Coronary artery (tissue), 2 donors: ENCODE data around the gene TMTC1.

Source experiments
- DNase-seq: peaks from one replicate; pipeline ENCODE4 v3.0.0-alpha.2; 2017; ENCODE audit warnings: low spot score
- H3K27ac ChIP-seq, 2 donors: fragments of 200-600 bp; sonication (generic); one replicate each; pipeline ENCODE4 v1.5.1; 2016 to 2019
- H3K4me3 ChIP-seq: fragments of 200-600 bp; sonication (generic); 2 replicates; pipeline ENCODE4 v1.5.1; 2016; ENCODE audit warnings: mild to moderate bottlenecking, moderate library complexity
- TF ChIP-seq, protein P1 (sequence below): fragments of 200-600 bp; sonication (generic); IDR thresholded peaks from one replicate; pipeline ENCODE4 v1.5.1; 2019; ENCODE audit warnings: antibody characterized with exemption

TMTC1 gene

DNA sequence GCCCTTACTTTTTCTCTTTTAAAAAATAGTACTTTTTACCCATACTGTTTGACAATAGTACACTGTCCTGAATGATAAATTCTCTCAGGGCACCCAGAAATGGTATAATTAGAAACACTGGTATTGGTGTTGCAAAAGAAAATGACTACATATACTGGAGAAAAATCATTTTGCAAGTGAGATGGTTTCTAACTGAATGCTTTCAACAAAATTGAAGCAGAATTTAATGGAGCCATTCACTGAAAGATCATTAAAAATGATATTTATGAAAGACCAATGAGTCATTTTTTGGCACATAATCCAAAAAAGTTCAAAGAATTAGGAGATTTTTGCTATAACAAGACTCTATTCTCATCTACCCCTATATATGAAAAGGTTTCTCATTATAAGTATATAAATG, 68.8 kb downstream of the TMTC1 start:
- TF ChIP-seq, protein P1, sequence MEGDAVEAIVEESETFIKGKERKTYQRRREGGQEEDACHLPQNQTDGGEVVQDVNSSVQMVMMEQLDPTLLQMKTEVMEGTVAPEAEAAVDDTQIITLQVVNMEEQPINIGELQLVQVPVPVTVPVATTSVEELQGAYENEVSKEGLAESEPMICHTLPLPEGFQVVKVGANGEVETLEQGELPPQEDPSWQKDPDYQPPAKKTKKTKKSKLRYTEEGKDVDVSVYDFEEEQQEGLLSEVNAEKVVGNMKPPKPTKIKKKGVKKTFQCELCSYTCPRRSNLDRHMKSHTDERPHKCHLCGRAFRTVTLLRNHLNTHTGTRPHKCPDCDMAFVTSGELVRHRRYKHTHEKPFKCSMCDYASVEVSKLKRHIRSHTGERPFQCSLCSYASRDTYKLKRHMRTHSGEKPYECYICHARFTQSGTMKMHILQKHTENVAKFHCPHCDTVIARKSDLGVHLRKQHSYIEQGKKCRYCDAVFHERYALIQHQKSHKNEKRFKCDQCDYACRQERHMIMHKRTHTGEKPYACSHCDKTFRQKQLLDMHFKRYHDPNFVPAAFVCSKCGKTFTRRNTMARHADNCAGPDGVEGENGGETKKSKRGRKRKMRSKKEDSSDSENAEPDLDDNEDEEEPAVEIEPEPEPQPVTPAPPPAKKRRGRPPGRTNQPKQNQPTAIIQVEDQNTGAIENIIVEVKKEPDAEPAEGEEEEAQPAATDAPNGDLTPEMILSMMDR = no peak
- no peak for DNase-seq
- Histone ChIP-seq H3K4me3 (no peak overlapping the region), H3K27ac (no peak overlapping the region)

DNA sequence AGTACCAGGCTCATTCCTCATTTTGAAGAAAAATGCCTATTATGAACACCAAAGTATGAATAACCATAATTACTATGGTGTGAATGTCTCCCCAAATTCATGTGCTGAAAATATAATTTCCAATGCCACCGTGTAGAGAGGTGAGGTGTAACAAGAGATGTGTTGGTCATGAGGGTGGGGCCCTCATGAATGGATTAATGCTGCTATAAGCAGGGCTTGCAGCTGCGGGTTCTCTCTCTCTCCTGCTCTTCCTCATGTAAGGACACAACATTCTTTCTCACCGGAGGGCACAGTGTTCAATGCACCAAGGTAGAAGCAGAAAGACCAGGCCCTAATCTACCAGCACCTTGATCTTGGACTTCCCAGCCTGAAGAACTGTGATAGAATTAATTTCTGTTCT, 70.0 kb downstream of the TMTC1 start:
- peak overlapping the region; percentile 45 to 63 for H3K27ac ChIP-seq
- DNase-seq = no peak
- TF ChIP-seq, protein P1 = no peak

GRCh38 chr12:29711381-29711780, 72.4 kb downstream of the TMTC1 start:
- no peak overlapping the region for H3K27ac ChIP-seq
- no peak overlapping the region for H3K4me3 ChIP-seq
- TF ChIP-seq, protein P1 = no peak
- no peak for DNase-seq

More for the DNA sequence above, 70.0 kb downstream of the TMTC1 start:
- H3K4me3 ChIP-seq = no peak overlapping the region

GRCh38 chr12:29710104-29710503, 73.6 kb downstream of the TMTC1 start:
- peak overlapping the region in 1 of 2 donors; percentile 48 for H3K27ac ChIP-seq
- peak overlapping the region; percentile 20 for H3K4me3 ChIP-seq
- TF ChIP-seq, protein P1 = no peak
- DNase-seq = no peak

- TF ChIP-seq, protein P1 = no peak
- DNase-seq = no peak
- H3K27ac ChIP-seq = peak overlapping the region in 1 of 2 donors; percentile 48
- peak overlapping the region; percentile 20 for H3K4me3 ChIP-seq
Observed at GRCh38 chr12:29709496-29710040, 74.2 kb downstream of the TMTC1 start.

- TF ChIP-seq, protein P1 = no peak
- no peak for DNase-seq
- no peak overlapping the region for H3K27ac ChIP-seq
- H3K4me3 ChIP-seq = no peak overlapping the region
Observed at GRCh38 chr12:29709054-29709453, 74.7 kb downstream of the TMTC1 start.

DNA sequence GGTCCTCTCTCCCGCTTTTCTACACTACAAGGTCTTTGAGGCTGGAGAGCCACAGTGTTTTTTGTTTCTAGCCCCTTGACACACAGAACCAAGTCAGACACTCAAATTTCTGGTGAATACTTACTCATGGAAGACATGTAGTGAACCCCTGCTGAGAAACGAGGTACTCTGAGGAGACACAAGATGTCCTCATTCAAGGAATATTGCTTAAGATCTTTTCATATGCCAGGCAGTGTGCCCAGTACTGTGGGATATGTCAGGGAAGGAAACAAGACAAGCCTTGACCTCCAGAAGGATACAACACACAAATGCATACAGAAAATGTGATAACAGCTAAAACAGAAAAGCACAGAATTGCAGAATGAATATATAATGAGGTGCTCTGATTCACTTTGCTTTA, 75.9 kb downstream of the TMTC1 start:
- TF ChIP-seq, protein P1 = no peak
- no peak for DNase-seq
- H3K4me3 ChIP-seq = no peak overlapping the region
- no peak overlapping the region for H3K27ac ChIP-seq
